Articular chondrocyte of knee joint (primary cell): ENCODE measurements around the gene GPC6. TPM values are rescaled to one million over a fixed set of nuclear protein-coding genes. Genes with fewer than 3 reads are reported as not detected.

Source experiments
- small RNA-seq: library from RNA; depleted of rRNA; stranded (forward); fragments of <200 nt; gene quantifications from one replicate; pipeline ENCODE3, GENCODE V24; 2012
- total RNA-seq: library from RNA; depleted of rRNA; stranded (reverse); fragments of >200 nt; gene quantifications from 2 replicates; pipeline ENCODE4 v1.2.3, GENCODE V29; 2012

Gene GPC6
- 195 and 302 TPM in 2 replicates for total RNA-seq

DNA sequence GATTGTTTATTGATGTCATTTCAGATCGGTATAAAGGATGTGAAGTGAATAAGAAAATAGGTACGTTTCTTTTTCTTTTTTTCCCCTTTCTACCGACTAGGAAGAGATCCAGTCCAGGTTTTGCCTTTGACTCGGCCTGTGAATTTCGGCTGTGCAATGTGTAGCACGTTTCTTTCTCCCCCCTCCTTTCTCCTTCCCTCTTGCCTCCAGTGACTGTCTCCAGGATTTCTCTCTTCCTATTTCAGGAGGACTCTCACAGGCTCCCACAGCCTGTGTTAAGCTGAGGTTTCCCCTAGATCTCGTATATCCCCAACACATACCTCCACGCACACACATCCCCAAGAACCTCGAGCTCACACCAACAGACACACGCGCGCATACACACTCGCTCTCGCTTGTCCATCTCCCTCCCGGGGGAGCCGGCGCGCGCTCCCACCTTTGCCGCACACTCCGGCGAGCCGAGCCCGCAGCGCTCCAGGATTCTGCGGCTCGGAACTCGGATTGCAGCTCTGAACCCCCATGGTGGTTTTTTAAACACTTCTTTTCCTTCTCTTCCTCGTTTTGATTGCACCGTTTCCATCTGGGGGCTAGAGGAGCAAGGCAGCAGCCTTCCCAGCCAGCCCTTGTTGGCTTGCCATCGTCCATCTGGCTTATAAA is at the start of gene GPC6:
TSS of gene GPC6 (plus strand) at position 185 of the 657 bp plus-strand sequence.

Small RNAs within 50 kb of the gene (small RNA-seq; reads per million reads assigned to genes)
- not detected for gene RNA5SP35
